Measurements from ENCODE around the gene NAV1.
"Not testable (repeated sequence)": the region's sequence is repeated elsewhere in the genome, so short reads cannot be mapped to it uniquely, and the experiment has no call there.

Gene NAV1

DNA sequence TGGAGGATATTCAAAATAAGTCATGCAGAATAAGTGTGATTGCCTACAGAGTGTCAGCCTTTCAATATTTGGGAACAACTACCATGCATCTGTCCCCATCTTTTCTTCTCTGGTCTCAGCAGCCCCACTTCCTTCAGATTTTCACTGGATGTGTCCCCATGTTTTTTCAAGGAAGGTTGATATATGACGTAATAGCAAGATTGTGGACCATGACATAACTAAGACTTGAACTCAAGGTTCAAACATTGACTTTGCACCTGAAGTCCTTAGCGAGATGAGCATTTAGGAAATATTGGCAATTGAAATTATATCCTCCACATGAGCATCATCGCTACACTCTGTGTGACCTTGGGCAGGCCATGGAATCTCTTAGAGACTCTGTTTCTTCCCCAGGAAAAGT is 5.8 kb downstream of the NAV1 start:
- H2BK120ac ChIP-seq (ENCODE audit: low read depth, low read length), result no peak overlapping the region
- H3K4ac ChIP-seq (ENCODE audit: low read depth in 1 of 2, low read length in 2 of 2), result no peak overlapping the region
- H3K4me2 ChIP-seq (ENCODE audit: low read length, poor library complexity, severe bottlenecking), result no peak overlapping the region
- no peak overlapping the region for H3K4me3 ChIP-seq (ENCODE audit: insufficient read depth in 1 of 2, low read depth in 1 of 2, low read length in 2 of 2)
- no peaks in the 10 kb centered on the region for H3K36me3 ChIP-seq (ENCODE audit: control insufficient read depth in 1 of 2, insufficient read depth in 2 of 2, low read depth in 1 of 2, low read length in 2 of 2)
- no peaks in the 10 kb centered on the region for H3K9me3 ChIP-seq (ENCODE audit: control insufficient read depth, low read length)
- H2AFZ ChIP-seq (ENCODE audit: low read depth, low read length), result no peak overlapping the region
- H3K18ac ChIP-seq (ENCODE audit: low read depth in 1 of 2, low read length in 2 of 2), result no peak overlapping the region
- no peak overlapping the region for H4K8ac ChIP-seq (ENCODE audit: low read length)
- H3K79me1 ChIP-seq (replicated peaks; ENCODE audit: low read length, poor library complexity, severe bottlenecking), result peaks cover 6% of the 10 kb centered on the region
- DNase-seq, result no peak
- H3K14ac ChIP-seq (ENCODE audit: low read length in 2 of 2), result no peak overlapping the region
- H3K4me1 ChIP-seq (ENCODE audit: control insufficient read depth, insufficient read depth, low read depth, low read length), result peaks cover 12% of the 10 kb centered on the region
- no peak overlapping the region for H2BK15ac ChIP-seq (ENCODE audit: low read depth, poor library complexity, severe bottlenecking)
- no peak overlapping the region for H2AK5ac ChIP-seq (ENCODE audit: low read length, severe bottlenecking)
- no peak overlapping the region for H2BK12ac ChIP-seq (ENCODE audit: low read length in 2 of 2)
- H3K23ac ChIP-seq (ENCODE audit: low read length in 2 of 2), result no peak overlapping the region
- no peak overlapping the region for H4K91ac ChIP-seq (ENCODE audit: low read length)
- H3K9ac ChIP-seq (ENCODE audit: low read length), result no peak overlapping the region
- 97% methylated on average over 3 of the region's 3 CpGs for WGBS
- no peaks in the 10 kb centered on the region for H3K27me3 ChIP-seq (ENCODE audit: control insufficient read depth in 1 of 2, insufficient read depth in 1 of 2, low read length in 2 of 2)
- H3K27ac ChIP-seq (ENCODE audit: low read length, poor library complexity, severe bottlenecking), result no peak overlapping the region
- H2BK5ac ChIP-seq (ENCODE audit: low read depth, low read length, poor library complexity, severe bottlenecking), result no peak overlapping the region

GRCh38 chr1:201545851-201546492 is 7.0 kb downstream of the NAV1 start:
- no peak overlapping the region for H3K4me3 ChIP-seq (ENCODE audit: insufficient read depth in 1 of 2, low read depth in 1 of 2, low read length in 2 of 2)
- H2BK5ac ChIP-seq (ENCODE audit: low read depth, low read length, poor library complexity, severe bottlenecking), result no peak overlapping the region
- DNase-seq, result no peak
- peaks cover 12% of the 10 kb centered on the region for H3K4me1 ChIP-seq (ENCODE audit: control insufficient read depth, insufficient read depth, low read depth, low read length)
- peak overlapping the region in 1 of 2 experiments; percentile 57 for H3K4ac ChIP-seq (ENCODE audit: low read depth in 1 of 2, low read length in 2 of 2)
- peak overlapping the region; percentile 59 for H4K91ac ChIP-seq (ENCODE audit: low read length)
- H3K9me3 ChIP-seq (ENCODE audit: control insufficient read depth, low read length), result no peaks in the 10 kb centered on the region
- peak overlapping the region in 1 of 2 experiments; percentile 28 for H3K18ac ChIP-seq (ENCODE audit: low read depth in 1 of 2, low read length in 2 of 2)
- H3K9ac ChIP-seq (ENCODE audit: low read length), result no peak overlapping the region
- H3K79me1 ChIP-seq (replicated peaks; ENCODE audit: low read length, poor library complexity, severe bottlenecking), result peaks cover 9% of the 10 kb centered on the region
- H2BK12ac ChIP-seq (ENCODE audit: low read length in 2 of 2), result peak overlapping the region in 1 of 2 experiments; percentile 15
- no peak overlapping the region for H2BK120ac ChIP-seq (ENCODE audit: low read depth, low read length)
- peak overlapping the region; percentile 70 for H2AK5ac ChIP-seq (ENCODE audit: low read length, severe bottlenecking)
- no peak overlapping the region for H3K27ac ChIP-seq (ENCODE audit: low read length, poor library complexity, severe bottlenecking)
- no peak overlapping the region for H3K4me2 ChIP-seq (ENCODE audit: low read length, poor library complexity, severe bottlenecking)
- H4K8ac ChIP-seq (ENCODE audit: low read length), result no peak overlapping the region
- no peak overlapping the region for H2AFZ ChIP-seq (ENCODE audit: low read depth, low read length)
- 54% methylated on average over 8 of the region's 9 CpGs for WGBS
- H2BK15ac ChIP-seq (ENCODE audit: low read depth, poor library complexity, severe bottlenecking), result peak overlapping the region; percentile 26
- peaks cover 0 to 4% of the 10 kb centered on the region in 2 experiments for H3K36me3 ChIP-seq (ENCODE audit: control insufficient read depth in 1 of 2, insufficient read depth in 2 of 2, low read depth in 1 of 2, low read length in 2 of 2)
- no peak overlapping the region for H3K23ac ChIP-seq (ENCODE audit: low read length in 2 of 2)
- no peaks in the 10 kb centered on the region for H3K27me3 ChIP-seq (ENCODE audit: control insufficient read depth in 1 of 2, insufficient read depth in 1 of 2, low read length in 2 of 2)
- no peak overlapping the region for H3K14ac ChIP-seq (ENCODE audit: low read length in 2 of 2)

DNA sequence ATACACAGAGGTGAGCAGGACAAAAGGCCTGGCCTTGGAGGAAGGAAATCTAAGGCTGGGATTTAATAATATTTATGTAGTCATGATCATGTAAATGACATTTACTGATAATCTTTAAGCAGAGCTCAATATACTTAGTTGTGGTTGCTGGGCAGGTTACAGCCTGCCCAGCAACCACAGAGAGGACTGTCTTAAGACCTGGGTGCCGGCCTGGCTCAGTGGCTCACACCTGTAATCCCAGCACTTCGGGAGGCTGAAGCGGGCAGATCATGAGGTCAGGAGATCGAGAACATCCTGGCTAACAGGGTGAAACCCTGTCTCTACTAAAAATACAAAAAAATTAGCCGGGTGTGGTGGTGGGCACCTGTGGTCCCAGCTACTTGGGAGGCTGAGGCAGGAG is 10.6 kb downstream of the NAV1 start:
- H2BK120ac ChIP-seq (ENCODE audit: low read depth, low read length); H2BK12ac ChIP-seq (ENCODE audit: low read length in 2 of 2); H3K4me2 ChIP-seq (ENCODE audit: low read length, poor library complexity, severe bottlenecking); DNase-seq; H2AFZ ChIP-seq (ENCODE audit: low read depth, low read length); H3K23ac ChIP-seq (ENCODE audit: low read length in 2 of 2); H3K9ac ChIP-seq (ENCODE audit: low read length); H3K18ac ChIP-seq (ENCODE audit: low read depth in 1 of 2, low read length in 2 of 2); H2BK5ac ChIP-seq (ENCODE audit: low read depth, low read length, poor library complexity, severe bottlenecking); H3K36me3 ChIP-seq (ENCODE audit: control insufficient read depth in 1 of 2, insufficient read depth in 2 of 2, low read depth in 1 of 2, low read length in 2 of 2); H3K9me3 ChIP-seq (ENCODE audit: control insufficient read depth, low read length); H4K91ac ChIP-seq (ENCODE audit: low read length); H3K27me3 ChIP-seq (ENCODE audit: control insufficient read depth in 1 of 2, insufficient read depth in 1 of 2, low read length in 2 of 2); H3K27ac ChIP-seq (ENCODE audit: low read length, poor library complexity, severe bottlenecking); H3K4ac ChIP-seq (ENCODE audit: low read depth in 1 of 2, low read length in 2 of 2); H3K4me3 ChIP-seq (ENCODE audit: insufficient read depth in 1 of 2, low read depth in 1 of 2, low read length in 2 of 2); H3K14ac ChIP-seq (ENCODE audit: low read length in 2 of 2); H4K8ac ChIP-seq (ENCODE audit: low read length); H2BK15ac ChIP-seq (ENCODE audit: low read depth, poor library complexity, severe bottlenecking): not testable (repeated sequence)
- WGBS, result 100% methylated on average over 1 of the region's 5 CpGs
- H3K79me1 ChIP-seq (replicated peaks; ENCODE audit: low read length, poor library complexity, severe bottlenecking), result peaks cover 10% of the 10 kb centered on the region
- peak overlapping the region; percentile 10 for H2AK5ac ChIP-seq (ENCODE audit: low read length, severe bottlenecking)
- H3K4me1 ChIP-seq (ENCODE audit: control insufficient read depth, insufficient read depth, low read depth, low read length), result peaks cover 19% of the 10 kb centered on the region

- H2BK120ac ChIP-seq (ENCODE audit: low read depth, low read length), result no peak overlapping the region
- no peak overlapping the region for H2BK15ac ChIP-seq (ENCODE audit: low read depth, poor library complexity, severe bottlenecking)
- H2BK12ac ChIP-seq (ENCODE audit: low read length in 2 of 2), result no peak overlapping the region
- H3K9me3 ChIP-seq (ENCODE audit: control insufficient read depth, low read length), result no peaks in the 10 kb centered on the region
- WGBS, result 94% methylated on average over 3 of the region's 3 CpGs
- H3K4ac ChIP-seq (ENCODE audit: low read depth in 1 of 2, low read length in 2 of 2), result no peak overlapping the region
- DNase-seq, result no peak
- no peak overlapping the region for H3K4me3 ChIP-seq (ENCODE audit: insufficient read depth in 1 of 2, low read depth in 1 of 2, low read length in 2 of 2)
- H4K91ac ChIP-seq (ENCODE audit: low read length), result no peak overlapping the region
- peaks cover 16% of the 10 kb centered on the region for H3K79me1 ChIP-seq (replicated peaks; ENCODE audit: low read length, poor library complexity, severe bottlenecking)
- H2AK5ac ChIP-seq (ENCODE audit: low read length, severe bottlenecking), result peak overlapping the region; percentile 49
- H4K8ac ChIP-seq (ENCODE audit: low read length), result no peak overlapping the region
- H3K18ac ChIP-seq (ENCODE audit: low read depth in 1 of 2, low read length in 2 of 2), result peak overlapping the region in 1 of 2 experiments; percentile 18
- peaks cover 0 to 6% of the 10 kb centered on the region in 2 experiments for H3K36me3 ChIP-seq (ENCODE audit: control insufficient read depth in 1 of 2, insufficient read depth in 2 of 2, low read depth in 1 of 2, low read length in 2 of 2)
- no peak overlapping the region for H3K23ac ChIP-seq (ENCODE audit: low read length in 2 of 2)
- H3K4me2 ChIP-seq (ENCODE audit: low read length, poor library complexity, severe bottlenecking), result no peak overlapping the region
- H3K14ac ChIP-seq (ENCODE audit: low read length in 2 of 2), result no peak overlapping the region
- H3K27ac ChIP-seq (ENCODE audit: low read length, poor library complexity, severe bottlenecking), result peak overlapping the region; percentile 92
- no peak overlapping the region for H2AFZ ChIP-seq (ENCODE audit: low read depth, low read length)
- no peak overlapping the region for H2BK5ac ChIP-seq (ENCODE audit: low read depth, low read length, poor library complexity, severe bottlenecking)
- peaks cover 17% of the 10 kb centered on the region for H3K4me1 ChIP-seq (ENCODE audit: control insufficient read depth, insufficient read depth, low read depth, low read length)
- H3K9ac ChIP-seq (ENCODE audit: low read length), result no peak overlapping the region
- H3K27me3 ChIP-seq (ENCODE audit: control insufficient read depth in 1 of 2, insufficient read depth in 1 of 2, low read length in 2 of 2), result no peaks in the 10 kb centered on the region
Measured at GRCh38 chr1:201551096-201551495, 12.2 kb downstream of the NAV1 start.

Data from mesenchymal stem cell (in vitro differentiated cells and primary cell).